PC-3 (cell line): ENCODE measurements around the gene AFG1L. TPM values are rescaled to one million over a fixed set of nuclear protein-coding genes. Genes with fewer than 3 reads are reported as not detected.

Source experiments
- ATAC-seq: fragments of 200-7000 bp; cut with Tn5 transposase; 2 replicates; pipeline ENCODE4 v1.9.1; 2020; ENCODE audit warnings: mild to moderate bottlenecking, moderate library complexity
- BruUV-seq: library from RNA; stranded (reverse); fragments of 400-500 nt; replicated peaks from 2 replicates; lab custom pipeline; 2021; lab: Mats Ljungman, UMichigan
- CTCF ChIA-PET: fragments of 300-600 bp; sonication (Branson Sonifier 250); formaldehyde crosslinking; loops from one replicate; lab custom pipeline; 2022; ENCODE audit warnings: antibody characterized with exemption; lab: Charles Lee
- POLR2A ChIA-PET: fragments of 300-600 bp; sonication (Branson Sonifier 250); formaldehyde crosslinking; loops from one replicate; lab custom pipeline; 2022; ENCODE audit warnings: antibody characterized with exemption; ENCODE audit not compliant: unreplicated experiment; lab: Charles Lee
- DNase-seq: peaks from one replicate; pipeline ENCODE4 v3.0.0-alpha.2; 2015
- H2AFZ ChIP-seq: fragments of 300-600 bp; sonication (generic); 2 replicates; pipeline ENCODE4 v1.6.0; 2016; ENCODE audit warnings: antibody characterized with exemption, low read length
- H3F3A ChIP-seq: fragments of 300-600 bp; sonication (generic); one replicate; pipeline ENCODE4 v1.6.0; 2017; ENCODE audit warnings: antibody characterized with exemption, low read length, control low read depth, mild to moderate bottlenecking; ENCODE audit not compliant: unreplicated experiment
- H3K27ac ChIP-seq: fragments of 300-600 bp; sonication (generic); 2 replicates; pipeline ENCODE4 v1.5.1; 2016; ENCODE audit warnings: mild to moderate bottlenecking, low read length
- H3K27me3 ChIP-seq: fragments of 300-600 bp; sonication (generic); 2 replicates; pipeline ENCODE4 v1.6.1; 2016; ENCODE audit warnings: low read length, mixed read lengths
- H3K36me3 ChIP-seq: fragments of 300-600 bp; sonication (generic); 2 replicates; pipeline ENCODE4 v1.6.1; 2016; ENCODE audit warnings: low read depth, mixed run types, low read length, mixed read lengths
- H3K4me1 ChIP-seq: fragments of 300-600 bp; sonication (generic); 2 replicates; pipeline ENCODE4 v1.5.1; 2016; ENCODE audit warnings: low read length; ENCODE audit not compliant: insufficient read depth
- H3K4me2 ChIP-seq: fragments of 300-600 bp; sonication (generic); 2 replicates; pipeline ENCODE4 v1.6.0; 2016; ENCODE audit warnings: low read length
- H3K4me3 ChIP-seq: fragments of 300-600 bp; sonication (generic); 2 replicates; pipeline ENCODE4 v1.5.1; 2016; ENCODE audit warnings: mild to moderate bottlenecking, low read length, mixed read lengths
- H3K79me2 ChIP-seq: fragments of 300-600 bp; sonication (generic); 2 replicates; pipeline ENCODE4 v1.6.1; 2017; ENCODE audit warnings: low read length, mixed read lengths
- H3K9ac ChIP-seq: fragments of 300-600 bp; sonication (generic); 2 replicates; pipeline ENCODE4 v1.6.0; 2016; ENCODE audit warnings: mild to moderate bottlenecking, low read length
- H3K9me2 ChIP-seq: fragments of 300-600 bp; sonication (generic); replicated peaks from 2 replicates; pipeline ENCODE4 v1.6.1; 2016; ENCODE audit warnings: mixed run types, low read length, mixed read lengths
- H3K9me3 ChIP-seq: fragments of 300-600 bp; sonication (generic); 2 replicates; pipeline ENCODE4 v1.6.1; 2016; ENCODE audit warnings: low read length, mixed read lengths
- H4K20me1 ChIP-seq: fragments of 300-600 bp; sonication (generic); 2 replicates; pipeline ENCODE4 v1.6.1; 2016; ENCODE audit warnings: low read length, mixed read lengths
- CTCF ChIP-seq: fragments of 300-600 bp; sonication (generic); conservative IDR thresholded peaks from 2 replicates; pipeline ENCODE4 v1.5.1; 2017; ENCODE audit warnings: antibody characterized with exemption, low read depth, mild to moderate bottlenecking, low read length
- EZH2 ChIP-seq: fragments of 300-600 bp; sonication (generic); IDR thresholded peaks from one replicate; pipeline ENCODE4 v1.6.1; 2017; ENCODE audit warnings: antibody characterized with exemption, mild to moderate bottlenecking, low read length; ENCODE audit not compliant: unreplicated experiment
- EZH2phosphoT487 ChIP-seq: fragments of 300-600 bp; sonication (generic); IDR thresholded peaks from 2 replicates; pipeline ENCODE4 v1.6.1; 2018; ENCODE audit warnings: mild to moderate bottlenecking, antibody characterized with exemption, low read length, borderline replicate concordance
- intact Hi-C: fragments of 100-400 bp; cut with micrococcal nuclease; formaldehyde crosslinking; loops from 2 replicates; pipeline ENCODE4 v1.9.0; 2023
- total RNA-seq: library from RNA; depleted of rRNA; stranded (reverse); fragments of >200 nt; gene quantifications from 2 replicates; pipeline ENCODE4 v1.2.3, GENCODE V29; 2014

The AFG1L gene
- total RNA-seq, 1 experiment from 2014 or later = 3.6 TPM

- H3K9me3 ChIP-seq = no peaks in the 10 kb centered on the region
- H3K4me2 ChIP-seq = no peak overlapping the region
- ChIA-PET CTCF (no interaction called here), POLR2A (no interaction called here)
- TF ChIP-seq EZH2 = no peak
- no peak for TF ChIP-seq CTCF
- no peak for TF ChIP-seq EZH2phosphoT487
- no TSS peak for BruUV-seq
- DNase-seq = no peak
- no peak overlapping the region for H3K9ac ChIP-seq
- H3F3A ChIP-seq = no peaks in the 10 kb centered on the region
- H3K79me2 ChIP-seq = no peaks in the 10 kb centered on the region
- no peak overlapping the region for H3K27ac ChIP-seq
- H4K20me1 ChIP-seq = no peaks in the 10 kb centered on the region
- H3K27me3 ChIP-seq = no peaks in the 10 kb centered on the region
- intact Hi-C loops = no loop called here
- no peaks in the 10 kb centered on the region for H3K4me1 ChIP-seq
- H3K36me3 ChIP-seq = no peaks in the 10 kb centered on the region
- H2AFZ ChIP-seq = no peak overlapping the region
- no peak overlapping the region for H3K4me3 ChIP-seq
- ATAC-seq = no peak
- no peaks in the 10 kb centered on the region for H3K9me2 ChIP-seq
Observed at GRCh38 chr6:108436771-108437170, 141.9 kb downstream of the AFG1L start.

GRCh38 chr6:108437821-108438220 lies 143.0 kb downstream of the AFG1L start:
- Histone ChIP-seq H3K9me2 (no peaks in the 10 kb centered on the region), H3K27me3 (no peaks in the 10 kb centered on the region), H4K20me1 (no peaks in the 10 kb centered on the region), H3K79me2 (no peaks in the 10 kb centered on the region), H3K9me3 (no peaks in the 10 kb centered on the region), H3K4me3 (no peak overlapping the region), H2AFZ (no peak overlapping the region), H3K4me1 (no peaks in the 10 kb centered on the region), H3K36me3 (no peaks in the 10 kb centered on the region), H3F3A (no peaks in the 10 kb centered on the region), H3K27ac (no peak overlapping the region), H3K9ac (no peak overlapping the region), H3K4me2 (no peak overlapping the region)
- ATAC-seq (no peak), DNase-seq (no peak)
- CTCF ChIA-PET = no interaction called here
- TF ChIP-seq EZH2 (no peak), CTCF (no peak), EZH2phosphoT487 (no peak)
- no TSS peak for BruUV-seq
- intact Hi-C loops = no loop called here
- POLR2A ChIA-PET = no interaction called here

GRCh38 chr6:108438918-108439317 lies 144.1 kb downstream of the AFG1L start:
- BruUV-seq = no TSS peak

More at GRCh38 chr6:108438918-108439317, 144.1 kb downstream of the AFG1L start:
- no peak for DNase-seq
- Histone ChIP-seq H2AFZ (no peak overlapping the region), H3K9me3 (no peaks in the 10 kb centered on the region), H3K9ac (no peak overlapping the region), H3K9me2 (no peaks in the 10 kb centered on the region), H3K4me2 (no peak overlapping the region), H3K27ac (no peak overlapping the region), H3F3A (no peaks in the 10 kb centered on the region), H3K4me1 (no peaks in the 10 kb centered on the region), H3K27me3 (no peaks in the 10 kb centered on the region), H3K79me2 (no peaks in the 10 kb centered on the region), H4K20me1 (no peaks in the 10 kb centered on the region), H3K4me3 (no peak overlapping the region), H3K36me3 (no peaks in the 10 kb centered on the region)
- POLR2A ChIA-PET = no interaction called here
- CTCF ChIA-PET = no interaction called here
- TF ChIP-seq CTCF (no peak), EZH2phosphoT487 (no peak), EZH2 (no peak)
- ATAC-seq = no peak
- intact Hi-C loops = no loop called here
